ENCODE results near the gene BCL7A. TPM values are rescaled to one million over a fixed set of nuclear protein-coding genes. Genes with fewer than 3 reads are reported as not detected.

Gene BCL7A
- polyA plus RNA-seq, 2 of the 4 experiments (the other 2 are of a cell fraction) = 9.2 to 9.4 TPM

DNA sequence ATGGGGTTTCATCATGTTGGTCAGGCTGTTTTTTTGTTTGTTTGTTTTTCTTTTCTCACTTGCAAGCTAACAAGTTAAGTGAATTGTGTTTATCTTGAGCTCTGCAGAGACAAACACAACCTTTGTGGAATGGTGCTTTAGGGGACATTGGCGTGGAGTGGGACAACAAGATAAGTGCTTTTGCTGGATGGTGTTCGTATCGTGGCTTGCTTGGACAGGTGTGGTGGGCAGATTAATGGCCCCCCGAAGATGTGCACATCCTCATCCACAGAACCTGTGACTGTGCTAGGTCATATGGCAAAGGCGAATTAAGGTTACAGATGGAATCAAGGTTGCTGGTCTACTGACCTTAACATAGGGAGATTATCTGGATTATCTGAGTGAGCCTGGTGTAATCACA lies 63.9 kb downstream of the BCL7A start:
- DNase-seq (ENCODE audit: low read depth in 1 of 2, low spot score in 1 of 2) (no peak), FAIRE-seq (no peak), ATAC-seq (no peak)
- H3K4me2 ChIP-seq = no peak overlapping the region
- ChIA-PET POLR2A (no interaction called here), CTCF (interaction anchor here (0.6 to 2.6 kb wide), 4 partner anchors 11 to 43 kb away, joined by 3 to 11 read pairs (median 8); no protein-coding TSS in a partner anchor)
- TF ChIP-seq POLR2AphosphoS2 (conservative IDR thresholded peaks at IDR 0.05; ENCODE audit: low read length) = no peak
- TF ChIP-seq BHLHE40 (IDR thresholded peaks at IDR 0.05; ENCODE audit: low read depth, low read length) = no peak
- no peak for TF ChIP-seq POLR2A (IDR thresholded peaks at IDR 0.05; ENCODE audit: low read length)
- no peak for TF ChIP-seq EHMT2 (IDR thresholded peaks at IDR 0.05; ENCODE audit: low read depth)
- TF ChIP-seq JUNB (IDR thresholded peaks at IDR 0.05) = no peak
- no peak for TF ChIP-seq HOXA7 (CRISPR knock-in tag; IDR thresholded peaks at IDR 0.05)
- TF ChIP-seq JUN (IDR thresholded peaks at IDR 0.05) = no peak
- no peak for TF ChIP-seq KDM1A (IDR thresholded peaks at IDR 0.05; ENCODE audit: low read depth)
- TF ChIP-seq, protein P1, sequence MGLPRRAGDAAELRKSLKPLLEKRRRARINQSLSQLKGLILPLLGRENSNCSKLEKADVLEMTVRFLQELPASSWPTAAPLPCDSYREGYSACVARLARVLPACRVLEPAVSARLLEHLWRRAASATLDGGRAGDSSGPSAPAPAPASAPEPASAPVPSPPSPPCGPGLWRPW (IDR thresholded peaks at IDR 0.05) = no peak
- H3K9me3 ChIP-seq = no peaks in the 10 kb centered on the region
- no peak overlapping the region for H3K27ac ChIP-seq
- peaks cover 54% of the 10 kb centered on the region for H3K4me1 ChIP-seq
- 94% methylated on average over 5 of the region's 5 CpGs for WGBS (ENCODE audit: missing lambda C conversion rate)
- no peak overlapping the region for H3K4me3 ChIP-seq

DNA sequence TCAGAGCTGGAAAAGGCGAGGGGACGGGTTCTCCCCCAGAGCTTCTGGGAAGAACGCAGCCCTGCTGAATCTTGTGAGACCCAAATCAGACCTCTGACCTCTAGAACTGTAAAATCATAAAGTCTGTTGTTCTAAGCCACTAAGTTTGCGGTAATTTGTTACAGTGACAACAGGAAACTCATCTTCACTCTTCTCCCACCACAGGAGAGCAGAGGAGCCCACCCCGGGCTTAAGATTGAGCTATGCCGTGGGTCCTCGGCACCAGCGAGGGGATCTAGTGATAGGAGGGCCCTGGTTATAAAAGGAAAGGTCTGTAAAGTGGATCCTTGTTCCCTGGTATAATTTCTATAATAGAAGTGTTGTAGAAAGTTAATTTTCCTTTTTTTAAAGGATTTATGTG lies 64.4 kb downstream of the BCL7A start:
- Histone ChIP-seq H3K4me1 (peaks cover 54% of the 10 kb centered on the region), H3K4me2 (no peak overlapping the region), H3K27ac (no peak overlapping the region), H3K4me3 (no peak overlapping the region), H3K9me3 (no peaks in the 10 kb centered on the region)
- ChIA-PET CTCF (interaction anchor here (1.4 to 4.7 kb wide), 4 partner anchors 10 to 37 kb away, joined by 4 to 39 read pairs (median 12); no protein-coding TSS in a partner anchor), POLR2A (interaction anchor here (0.7 to 1.1 kb wide), 2 partner anchors 28 to 31 kb away, joined by 3 to 6 read pairs; no protein-coding TSS in a partner anchor)
- ATAC-seq (no peak), DNase-seq (ENCODE audit: low read depth in 1 of 2, low spot score in 1 of 2) (no peak), FAIRE-seq (no peak)
- TF ChIP-seq NPAS2 (CRISPR knock-in tag; IDR thresholded peaks at IDR 0.05; ENCODE audit: borderline replicate concordance) (no peak), TFCP2L1 (CRISPR knock-in tag; IDR thresholded peaks at IDR 0.05) (no peak), CBX2 (IDR thresholded peaks at IDR 0.05; ENCODE audit: borderline replicate concordance, low read depth) (no peak), EHMT2 (IDR thresholded peaks at IDR 0.05; ENCODE audit: low read depth) (no peak), ZFP36 (IDR thresholded peaks at IDR 0.05; ENCODE audit: borderline replicate concordance, partially characterized antibody) (no peak), RCOR1 (IDR thresholded peaks at IDR 0.05; ENCODE audit: low read depth, low read length) (no peak), TP53 (CRISPR knock-in tag; IDR thresholded peaks at IDR 0.05) (no peak), POLR2A (IDR thresholded peaks at IDR 0.05; ENCODE audit: low read length) (no peak), PHF8 (IDR thresholded peaks at IDR 0.05; ENCODE audit: borderline replicate concordance, low read depth) (no peak), HOXB13 (CRISPR knock-in tag; IDR thresholded peaks at IDR 0.05; ENCODE audit: low read depth) (no peak), SMC3 (IDR thresholded peaks at IDR 0.05) (no peak), SREBF2 (IDR thresholded peaks at IDR 0.05) (no peak)
- TF ChIP-seq, protein P2, sequence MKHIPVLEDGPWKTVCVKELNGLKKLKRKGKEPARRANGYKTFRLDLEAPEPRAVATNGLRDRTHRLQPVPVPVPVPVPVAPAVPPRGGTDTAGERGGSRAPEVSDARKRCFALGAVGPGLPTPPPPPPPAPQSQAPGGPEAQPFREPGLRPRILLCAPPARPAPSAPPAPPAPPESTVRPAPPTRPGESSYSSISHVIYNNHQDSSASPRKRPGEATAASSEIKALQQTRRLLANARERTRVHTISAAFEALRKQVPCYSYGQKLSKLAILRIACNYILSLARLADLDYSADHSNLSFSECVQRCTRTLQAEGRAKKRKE (CRISPR knock-in tag; IDR thresholded peaks at IDR 0.05; ENCODE audit: low read depth) = no peak
- TF ChIP-seq, protein P3, sequence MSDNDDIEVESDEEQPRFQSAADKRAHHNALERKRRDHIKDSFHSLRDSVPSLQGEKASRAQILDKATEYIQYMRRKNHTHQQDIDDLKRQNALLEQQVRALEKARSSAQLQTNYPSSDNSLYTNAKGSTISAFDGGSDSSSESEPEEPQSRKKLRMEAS (IDR thresholded peaks at IDR 0.05) = no peak
- WGBS (ENCODE audit: missing lambda C conversion rate) = 92% methylated on average over 8 of the region's 8 CpGs

DNA sequence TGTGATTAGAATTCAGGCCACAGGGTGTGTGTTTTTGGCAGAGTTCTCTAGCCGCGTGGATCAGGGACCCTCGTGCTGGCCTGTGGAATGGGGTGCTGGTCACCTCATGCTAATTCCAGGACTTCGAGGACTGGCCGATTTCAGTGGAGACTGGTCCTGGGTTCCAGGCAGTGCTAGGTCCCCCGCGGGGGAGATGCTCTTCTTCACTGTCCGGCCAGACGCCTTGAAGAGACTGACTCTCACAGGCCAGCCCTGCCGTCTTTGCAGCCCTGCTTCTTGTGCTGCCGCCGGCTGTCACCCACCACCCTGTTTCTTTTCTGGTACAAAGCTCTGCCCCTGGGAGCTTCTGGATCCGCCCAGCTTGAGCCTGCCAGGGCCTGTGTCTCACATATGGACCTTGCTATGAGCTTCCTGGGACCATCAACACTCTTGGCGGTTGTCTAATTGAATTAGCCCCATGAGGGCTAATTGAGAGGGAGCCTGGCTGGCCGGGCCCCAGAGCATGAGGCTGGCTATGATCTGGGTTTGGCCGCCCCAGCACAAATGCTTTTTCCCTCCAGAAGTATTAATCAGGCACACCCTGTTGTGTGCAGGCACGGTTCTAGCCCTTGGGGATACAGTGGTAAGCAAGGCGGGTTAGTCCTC lies 65.1 kb downstream of the BCL7A start:
- ChIA-PET CTCF (interaction anchor here (1.4 to 4.7 kb wide), 4 partner anchors 10 to 36 kb away, joined by 4 to 39 read pairs (median 12); no protein-coding TSS in a partner anchor), POLR2A (interaction anchor here (0.7 to 1.1 kb wide), 2 partner anchors 27 to 31 kb away, joined by 3 to 6 read pairs; no protein-coding TSS in a partner anchor)
- ATAC-seq = no peak
- WGBS (ENCODE audit: missing lambda C conversion rate) = 96% methylated on average over 18 of the region's 18 CpGs
- Histone ChIP-seq H3K4me1 (peaks cover 54% of the 10 kb centered on the region), H3K27ac (no peak overlapping the region), H3K4me3 (no peak overlapping the region), H3K4me2 (no peak overlapping the region), H3K9me3 (no peaks in the 10 kb centered on the region)
- DNase-seq (ENCODE audit: low read depth in 1 of 2, low spot score in 1 of 2) = no peak
- FAIRE-seq = no peak
- no peak for TF ChIP-seq POLR2AphosphoS2 (conservative IDR thresholded peaks at IDR 0.05; ENCODE audit: low read length)
- TF ChIP-seq PHF8 (IDR thresholded peaks at IDR 0.05; ENCODE audit: borderline replicate concordance, low read depth) = no peak
- no peak for TF ChIP-seq POLR2A (IDR thresholded peaks at IDR 0.05; ENCODE audit: low read length)
- TF ChIP-seq CHD2 (IDR thresholded peaks at IDR 0.05; ENCODE audit: low read length, partially characterized antibody) = no peak
- TF ChIP-seq GATA3 (IDR thresholded peaks at IDR 0.05; ENCODE audit: borderline replicate concordance) = no peak
- no peak for TF ChIP-seq RARB (CRISPR knock-in tag; IDR thresholded peaks at IDR 0.05)
- TF ChIP-seq, protein P4, sequence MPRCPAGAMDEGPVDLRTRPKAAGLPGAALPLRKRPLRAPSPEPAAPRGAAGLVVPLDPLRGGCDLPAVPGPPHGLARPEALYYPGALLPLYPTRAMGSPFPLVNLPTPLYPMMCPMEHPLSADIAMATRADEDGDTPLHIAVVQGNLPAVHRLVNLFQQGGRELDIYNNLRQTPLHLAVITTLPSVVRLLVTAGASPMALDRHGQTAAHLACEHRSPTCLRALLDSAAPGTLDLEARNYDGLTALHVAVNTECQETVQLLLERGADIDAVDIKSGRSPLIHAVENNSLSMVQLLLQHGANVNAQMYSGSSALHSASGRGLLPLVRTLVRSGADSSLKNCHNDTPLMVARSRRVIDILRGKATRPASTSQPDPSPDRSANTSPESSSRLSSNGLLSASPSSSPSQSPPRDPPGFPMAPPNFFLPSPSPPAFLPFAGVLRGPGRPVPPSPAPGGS (IDR thresholded peaks at IDR 0.05) = no peak
- TF ChIP-seq, protein P5, sequence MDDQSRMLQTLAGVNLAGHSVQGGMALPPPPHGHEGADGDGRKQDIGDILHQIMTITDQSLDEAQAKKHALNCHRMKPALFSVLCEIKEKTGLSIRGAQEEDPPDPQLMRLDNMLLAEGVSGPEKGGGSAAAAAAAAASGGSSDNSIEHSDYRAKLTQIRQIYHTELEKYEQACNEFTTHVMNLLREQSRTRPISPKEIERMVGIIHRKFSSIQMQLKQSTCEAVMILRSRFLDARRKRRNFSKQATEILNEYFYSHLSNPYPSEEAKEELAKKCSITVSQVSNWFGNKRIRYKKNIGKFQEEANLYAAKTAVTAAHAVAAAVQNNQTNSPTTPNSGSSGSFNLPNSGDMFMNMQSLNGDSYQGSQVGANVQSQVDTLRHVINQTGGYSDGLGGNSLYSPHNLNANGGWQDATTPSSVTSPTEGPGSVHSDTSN (IDR thresholded peaks at IDR 0.05) = no peak

Measured in A549 (cell line).